Activated CD8-positive, alpha-beta memory T cell treated with anti-CD3 and anti-CD28 coated beads for 36 hours (primary cell): ENCODE data around the gene HIBADH. TPM values are rescaled to one million over a fixed set of nuclear protein-coding genes. Genes with fewer than 3 reads are reported as not detected.
"Not testable (repeated sequence)": the region's sequence is repeated elsewhere in the genome, so short reads cannot be mapped to it uniquely, and the experiment has no call there.

Experiments used
- CTCF ChIA-PET: fragments of 350-600 bp; sonication (Branson Sonifier 250); formaldehyde crosslinking; loops from one replicate; lab custom pipeline; 2021; ENCODE audit warnings: antibody characterized with exemption; lab: Charles Lee
- POLR2A ChIA-PET: fragments of 350-600 bp; sonication (Branson Sonifier 250); formaldehyde crosslinking; loops from one replicate; lab custom pipeline; 2021; ENCODE audit warnings: antibody characterized with exemption; lab: Charles Lee
- total RNA-seq, 2 experiments: library from RNA; stranded (reverse); gene quantifications; one replicate each; pipeline ENCODE4 v1.2.3, GENCODE V29; 2021

HIBADH gene
- total RNA-seq, 2 experiments from 2014 or later, result 20.0 to 22.0 TPM

DNA sequence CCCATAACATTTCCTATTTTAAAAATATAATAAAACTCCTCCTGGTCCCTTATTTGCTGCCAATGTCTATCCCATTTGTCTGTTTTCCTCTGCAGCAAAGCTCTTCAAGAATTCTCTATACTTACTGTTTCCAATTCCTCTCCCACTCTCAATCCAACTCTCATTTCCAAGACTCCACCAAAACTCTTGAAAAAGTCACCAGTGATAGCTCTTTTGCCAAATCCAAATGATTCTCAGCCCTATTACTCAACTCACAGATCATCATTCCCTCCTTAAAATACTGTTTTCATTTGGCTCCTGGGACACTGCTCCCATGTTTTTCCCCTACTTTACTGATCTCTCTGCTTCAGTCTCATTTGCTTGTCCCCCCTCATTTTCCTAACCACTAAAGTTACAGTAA is 139.4 kb downstream of the HIBADH start:
- ChIA-PET POLR2A (no interaction called here), CTCF (no interaction called here)

DNA sequence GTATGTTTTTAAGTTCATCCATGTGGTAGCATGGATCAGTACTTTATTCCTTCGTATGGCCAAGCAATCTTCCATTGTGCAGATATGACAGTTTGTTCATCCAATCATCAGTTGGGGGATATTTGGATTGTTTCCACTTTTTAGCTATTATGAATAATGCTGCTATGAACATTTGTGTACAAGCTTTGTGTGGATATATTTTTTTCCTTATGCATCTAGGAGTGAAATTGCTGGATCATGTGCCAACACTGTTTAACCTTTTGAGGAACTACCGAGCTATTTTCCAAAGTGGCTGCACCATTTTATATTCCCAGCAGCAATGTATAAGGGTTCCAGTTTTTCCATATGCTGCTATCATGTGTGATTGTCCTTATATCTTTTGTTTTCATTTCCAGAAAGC is 140.1 kb downstream of the HIBADH start:
- ChIA-PET POLR2A (no interaction called here), CTCF (no interaction called here)

DNA sequence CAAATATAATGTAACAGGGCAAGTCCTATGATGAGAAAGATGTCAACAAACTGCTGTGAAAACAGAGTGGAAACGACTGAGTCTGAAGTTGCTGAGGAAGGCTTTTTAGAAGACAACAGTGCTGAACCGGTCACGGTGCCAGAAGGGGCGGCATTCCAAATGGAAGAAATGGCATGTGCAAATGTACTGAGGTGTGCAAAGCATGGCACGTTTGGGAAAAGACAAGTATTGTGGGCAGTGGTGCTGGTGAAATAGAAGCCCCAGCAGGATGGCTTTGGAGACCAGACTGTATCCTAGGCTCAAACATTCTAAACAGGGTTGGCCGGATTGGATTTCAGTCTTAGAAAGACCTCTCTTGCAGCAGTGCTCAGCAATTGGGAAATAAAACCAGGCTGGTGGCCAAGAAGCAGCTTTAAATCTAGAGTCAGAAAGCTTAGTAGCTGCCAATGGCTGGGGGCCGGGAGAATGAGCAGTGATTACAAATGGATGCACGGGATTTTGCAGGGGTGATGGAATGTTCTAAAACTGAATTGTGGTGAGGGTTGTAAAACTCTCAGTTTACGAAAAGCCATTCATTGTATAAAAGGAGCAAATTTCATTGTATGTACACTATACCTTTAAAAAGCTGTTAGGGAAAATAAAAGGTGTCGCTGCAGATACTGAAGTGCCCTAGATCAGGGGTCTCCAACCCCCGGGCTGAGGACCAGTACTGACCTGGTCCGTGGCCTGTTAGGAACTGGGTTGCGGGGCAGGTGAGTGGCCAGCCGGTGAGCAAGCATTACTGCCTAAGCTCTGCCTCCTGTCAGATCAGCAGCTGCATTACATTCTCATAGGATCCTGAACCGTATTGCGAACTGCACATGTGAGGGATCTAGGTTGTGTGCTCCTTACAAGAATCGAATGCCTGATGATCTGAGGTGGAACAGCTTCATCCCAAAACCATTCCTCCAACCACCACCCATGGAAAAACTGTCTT is 141.6 kb downstream of the HIBADH start:
- POLR2A ChIA-PET, result no interaction called here
- CTCF ChIA-PET, result interaction anchor here (1.6 kb wide), 1 partner anchor 40 kb away, joined by 4 read pairs; no protein-coding TSS in a partner anchor

DNA sequence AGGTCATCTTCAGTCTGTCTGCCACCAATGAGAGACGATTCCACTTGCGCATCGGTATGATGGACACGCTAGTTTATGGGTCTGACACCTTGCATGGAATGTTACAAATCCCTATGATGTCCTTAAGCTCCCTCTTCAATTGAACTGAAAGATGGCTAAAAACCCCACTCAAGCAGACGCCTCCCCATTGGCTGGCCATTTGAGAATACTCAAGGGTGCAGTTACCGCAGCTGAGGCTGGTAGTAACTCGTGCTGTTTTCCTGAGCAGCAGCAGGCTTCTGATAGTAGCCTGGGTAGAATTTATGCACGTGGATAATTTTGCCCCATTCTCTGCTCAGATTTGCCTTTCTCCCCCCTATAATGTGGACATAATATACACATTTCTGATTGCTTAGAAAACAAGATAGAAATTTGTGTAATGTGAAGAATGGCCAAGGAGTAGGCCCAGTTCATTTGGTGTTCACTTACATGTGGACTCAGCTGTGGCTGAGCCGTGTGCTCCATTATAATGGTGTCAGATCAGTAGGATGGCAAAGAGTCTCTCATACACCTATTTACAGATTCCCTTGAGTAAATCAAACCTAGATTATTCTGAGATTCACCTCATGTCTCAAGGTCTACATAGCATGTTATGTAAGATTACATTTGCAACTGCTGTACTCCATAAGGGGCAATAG is 142.8 kb downstream of the HIBADH start:
- ChIA-PET POLR2A (no interaction called here), CTCF (interaction anchor here (1.6 kb wide), 1 partner anchor 39 kb away, joined by 4 read pairs; no protein-coding TSS in a partner anchor)

DNA sequence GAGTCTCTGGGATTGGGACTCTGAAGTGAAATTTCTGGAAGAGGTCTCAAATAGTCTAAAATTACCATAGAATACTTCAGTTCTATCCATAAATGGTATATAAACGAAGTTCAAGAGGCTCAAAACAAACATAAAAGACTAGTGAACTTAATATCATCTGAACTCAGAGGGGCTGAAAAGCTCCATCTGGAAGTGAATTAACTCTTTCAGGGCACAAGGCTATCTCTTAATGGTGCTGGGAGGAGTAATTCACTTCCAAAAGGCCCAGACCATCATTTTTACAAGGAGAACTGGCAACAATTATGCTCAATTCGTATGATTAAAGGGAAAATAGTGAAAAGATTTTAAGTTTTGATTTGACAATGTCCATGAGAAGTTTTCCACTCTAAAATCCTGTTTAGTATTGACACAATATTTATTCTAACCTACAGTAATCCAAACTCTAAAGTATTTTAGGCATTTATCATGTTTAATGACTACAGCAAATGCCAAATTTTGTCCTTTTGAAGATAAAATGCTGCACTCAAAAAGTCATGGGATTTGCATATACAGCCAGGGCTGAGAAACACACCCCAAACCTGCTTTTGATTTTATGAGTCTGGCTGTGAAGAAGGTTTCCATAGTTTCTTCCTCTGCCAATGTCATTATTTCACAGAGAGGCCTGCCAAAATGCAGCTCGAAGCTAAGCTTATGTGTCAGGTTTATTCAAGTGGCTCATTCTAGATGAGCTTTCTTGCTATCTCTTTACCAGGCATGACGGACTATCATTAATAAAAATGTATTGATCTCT is 143.9 kb downstream of the HIBADH start:
- POLR2A ChIA-PET, result interaction anchor here (0.7 kb wide), 1 partner anchor 226 kb away, joined by 3 read pairs; no protein-coding TSS in a partner anchor
- CTCF ChIA-PET, result no interaction called here

DNA sequence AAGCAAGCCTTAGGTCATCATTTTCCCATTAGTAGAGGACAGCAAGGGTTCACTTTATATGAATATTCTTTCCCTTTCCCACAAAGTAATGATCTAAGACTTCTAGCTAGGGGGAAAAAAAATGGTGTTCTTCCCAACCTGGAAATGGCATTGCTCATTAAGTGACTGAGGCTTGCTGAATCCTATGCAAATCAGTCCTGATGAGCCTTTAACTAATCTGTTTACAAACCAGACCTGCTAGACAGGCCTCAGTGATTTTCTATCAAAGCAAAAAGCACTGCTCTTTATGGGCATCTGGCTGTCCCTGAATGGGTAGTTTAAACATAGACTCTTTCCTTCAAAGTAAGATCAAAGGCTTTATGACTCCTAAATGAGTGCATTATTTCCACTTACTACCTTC is 146.3 kb downstream of the HIBADH start:
- POLR2A ChIA-PET, result no interaction called here

DNA sequence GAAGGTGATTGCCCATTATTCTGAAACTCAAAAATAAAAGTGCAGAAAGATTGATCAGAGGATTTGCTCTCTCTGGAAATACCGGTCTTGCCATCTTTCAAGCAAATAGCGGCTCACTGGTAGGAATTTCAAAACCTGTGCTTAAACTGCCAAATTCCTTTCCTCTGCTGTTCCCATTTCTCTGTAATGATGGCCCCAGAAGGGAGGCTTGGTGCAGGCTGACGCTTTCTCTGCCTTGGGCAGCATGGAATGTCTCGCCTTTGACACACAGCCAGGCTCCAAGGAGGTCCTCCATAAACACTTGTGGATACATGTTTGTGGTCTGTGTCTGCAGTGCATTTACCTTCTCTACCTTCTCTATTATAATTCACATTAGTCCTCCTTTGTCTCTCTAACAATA is 146.8 kb downstream of the HIBADH start:
- POLR2A ChIA-PET, result no interaction called here
- CTCF ChIA-PET, result no interaction called here

More for the DNA sequence above, 146.3 kb downstream of the HIBADH start:
- CTCF ChIA-PET, result no interaction called here

DNA sequence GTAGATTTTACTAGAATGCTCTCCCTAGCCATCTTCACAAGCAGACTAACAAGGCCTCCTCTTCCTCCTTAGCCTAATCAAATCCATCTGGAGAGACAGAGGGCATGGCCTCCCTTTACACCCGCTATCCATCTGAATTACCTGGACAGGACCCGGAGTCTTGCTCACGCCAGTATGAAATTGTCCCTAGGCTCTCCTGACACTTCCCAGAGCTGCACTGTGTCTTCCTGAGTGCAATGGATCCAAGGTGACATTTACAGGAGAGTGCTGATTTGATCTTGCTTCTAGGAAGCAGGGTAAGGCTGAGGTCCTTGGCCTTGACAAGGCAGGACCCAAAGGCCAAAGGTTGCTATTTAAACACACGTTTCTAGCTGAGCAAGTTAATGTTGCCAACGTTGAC is 147.8 kb downstream of the HIBADH start:
- ChIA-PET POLR2A (no interaction called here), CTCF (interaction anchor here (0.7 kb wide), 1 partner anchor 133 kb away, joined by 3 read pairs; no protein-coding TSS in a partner anchor)

DNA sequence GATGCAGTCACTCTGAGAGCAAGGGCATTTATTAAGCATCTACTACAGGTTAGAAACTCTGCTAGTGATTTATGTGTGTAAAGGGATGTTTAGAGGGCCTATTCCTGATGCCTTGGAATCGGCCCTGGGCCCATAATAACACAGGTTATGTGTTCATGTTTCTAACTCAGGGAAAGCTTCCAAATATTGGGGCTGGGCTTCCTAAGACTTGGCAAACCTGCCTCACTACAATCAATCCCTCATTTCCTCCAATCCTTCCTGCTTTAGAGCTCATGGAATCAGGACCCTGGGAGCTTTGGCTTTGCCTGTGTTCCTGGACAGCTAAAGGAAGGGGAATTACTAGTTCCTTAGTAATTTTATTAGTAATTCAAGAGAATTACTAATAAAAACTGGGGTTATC is 148.8 kb downstream of the HIBADH start:
- ChIA-PET POLR2A (no interaction called here), CTCF (no interaction called here)

DNA sequence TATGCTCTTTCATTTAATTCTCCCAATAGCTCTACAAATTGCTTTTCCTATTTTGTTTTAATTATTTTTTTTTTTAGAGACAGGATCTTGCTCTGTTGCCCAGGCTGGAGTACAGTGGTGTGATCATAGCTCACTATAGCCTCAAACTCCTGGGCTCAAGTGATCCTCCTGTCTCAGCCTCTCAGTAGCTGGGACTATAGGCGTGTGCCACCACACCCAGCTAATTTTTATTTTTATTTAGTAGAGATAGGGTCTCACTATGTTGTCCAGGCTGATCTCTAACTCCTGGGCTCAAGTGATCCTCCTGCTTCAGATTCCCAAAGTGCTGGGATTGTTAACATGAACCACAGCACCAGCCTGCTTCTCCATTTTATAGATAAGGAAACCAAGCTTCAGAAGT is 151.3 kb downstream of the HIBADH start:
- CTCF ChIA-PET, POLR2A ChIA-PET: not testable (repeated sequence)

DNA sequence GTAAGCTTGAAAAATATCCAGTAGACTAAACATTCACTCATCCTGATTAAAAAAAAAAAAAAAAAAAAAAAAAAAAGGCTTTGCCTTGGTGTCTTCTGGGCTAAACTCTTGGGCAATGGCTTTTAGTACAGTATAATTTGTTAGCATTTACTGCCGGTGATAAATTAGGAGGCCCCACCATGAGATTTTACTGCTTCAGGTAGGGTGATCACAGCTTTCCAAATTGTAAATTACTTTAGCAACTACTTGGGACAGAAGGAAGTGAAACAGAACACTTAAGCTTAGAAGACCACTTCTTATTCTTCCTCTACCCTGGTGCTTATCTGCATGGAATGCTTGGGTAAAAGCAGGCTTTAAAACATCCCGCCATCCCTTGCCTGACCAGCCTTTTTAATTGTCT is 152.1 kb downstream of the HIBADH start:
- ChIA-PET CTCF (no interaction called here), POLR2A (no interaction called here)

DNA sequence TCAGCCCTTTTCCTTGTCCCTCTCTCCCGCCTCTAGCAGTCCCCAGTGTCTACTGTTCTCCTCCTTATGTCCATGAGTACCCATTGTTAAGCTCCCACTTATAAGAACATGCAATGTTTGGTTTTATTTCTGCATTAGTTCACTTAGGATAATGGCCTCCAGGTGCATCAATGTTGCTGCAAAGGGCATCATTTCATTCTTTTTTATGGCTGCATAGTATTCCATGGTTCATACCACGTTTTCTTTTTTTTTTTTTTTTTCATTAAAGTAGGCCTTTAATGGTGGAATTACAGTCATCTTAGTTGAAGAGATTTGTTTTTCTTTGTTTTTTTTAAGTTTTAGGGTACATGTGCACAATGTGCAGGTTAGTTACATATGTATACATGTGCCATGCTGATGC is 160.8 kb downstream of the HIBADH start:
- CTCF ChIA-PET, POLR2A ChIA-PET: not testable (repeated sequence)

DNA sequence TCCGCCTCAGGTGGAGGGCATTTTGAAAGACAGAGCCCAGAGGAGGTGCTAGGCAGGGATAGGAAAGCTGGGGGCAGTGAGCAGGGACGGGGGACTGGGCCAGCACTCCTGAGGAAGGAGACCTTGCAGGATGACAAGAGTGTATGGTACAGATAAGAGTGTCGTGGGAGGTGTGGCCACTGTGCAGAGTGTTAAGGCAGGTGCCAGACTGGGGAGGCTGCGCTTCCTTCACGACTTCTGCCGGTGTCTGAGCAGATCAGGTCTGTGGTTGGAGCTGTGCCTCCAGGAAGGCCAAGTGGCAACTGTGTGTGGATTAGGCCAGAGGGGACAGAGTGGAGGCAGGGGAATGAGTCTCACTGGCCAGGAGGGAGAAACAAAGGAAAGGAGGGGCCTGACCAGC is 161.7 kb downstream of the HIBADH start:
- ChIA-PET POLR2A (no interaction called here), CTCF (no interaction called here)

DNA sequence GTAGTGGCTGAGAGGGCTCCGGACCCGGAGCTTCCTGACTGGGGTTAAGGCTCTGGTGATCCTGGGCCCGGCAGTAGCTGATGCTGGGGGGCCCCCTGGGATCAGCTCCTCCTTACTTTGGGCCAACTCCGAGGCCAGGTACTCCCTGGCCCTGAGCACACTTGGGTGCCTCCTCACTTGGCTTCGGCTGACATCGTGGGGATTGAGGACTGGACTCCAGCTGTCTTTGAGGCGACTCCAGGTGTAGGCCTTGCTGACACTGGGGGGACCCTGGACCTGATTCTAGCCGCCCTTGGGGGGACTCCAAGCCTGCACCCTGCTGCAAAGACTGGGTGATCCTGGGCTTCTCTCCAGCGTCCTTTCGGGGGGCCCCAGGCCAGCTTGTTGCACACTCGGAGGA is 170.5 kb downstream of the HIBADH start:
- ChIA-PET CTCF (interaction anchor here (0.5 kb wide), 1 partner anchor 552 kb away, joined by 4 read pairs; no protein-coding TSS in a partner anchor), POLR2A (no interaction called here)

DNA sequence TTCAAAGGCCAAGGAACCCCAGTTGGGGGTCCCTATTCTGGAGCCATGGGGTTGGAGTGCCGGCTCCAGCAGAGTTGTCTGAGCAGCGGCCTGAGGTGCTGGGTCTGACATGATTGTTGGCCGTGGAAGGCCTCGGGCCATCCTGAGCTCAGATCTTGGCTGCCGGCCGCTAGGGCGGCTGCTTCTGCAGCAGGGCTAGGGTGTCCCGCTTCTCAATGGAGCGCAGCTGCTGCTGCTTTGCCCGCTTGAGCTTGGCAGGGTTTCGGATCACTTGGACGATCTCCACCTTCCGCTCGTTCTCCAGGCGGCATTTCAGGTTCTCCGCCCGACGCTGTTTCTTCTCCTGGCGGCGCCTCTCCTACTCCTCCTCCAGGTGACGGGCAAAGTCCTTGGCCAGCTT is 171.1 kb downstream of the HIBADH start:
- ChIA-PET POLR2A (no interaction called here), CTCF (no interaction called here)

DNA sequence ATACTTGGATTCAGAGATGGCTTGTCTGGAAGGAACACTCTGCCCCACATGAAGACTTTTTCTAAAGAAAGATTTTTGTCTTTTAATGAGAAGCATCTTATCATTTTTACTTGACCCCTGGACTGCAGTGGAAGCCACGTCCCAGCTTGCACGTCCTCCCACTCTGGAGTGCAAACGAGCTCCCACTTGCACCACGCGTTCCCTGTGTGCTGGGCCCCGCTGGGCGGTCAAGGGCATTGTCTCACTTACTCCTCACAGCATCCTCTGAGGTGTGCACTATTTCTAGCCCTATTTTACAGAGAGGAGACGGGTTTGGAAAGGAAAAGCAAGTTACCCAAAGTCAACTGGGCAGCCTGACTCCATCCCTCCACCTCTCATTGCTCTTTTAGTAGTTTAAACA is 175.2 kb downstream of the HIBADH start:
- ChIA-PET POLR2A (no interaction called here), CTCF (no interaction called here)

DNA sequence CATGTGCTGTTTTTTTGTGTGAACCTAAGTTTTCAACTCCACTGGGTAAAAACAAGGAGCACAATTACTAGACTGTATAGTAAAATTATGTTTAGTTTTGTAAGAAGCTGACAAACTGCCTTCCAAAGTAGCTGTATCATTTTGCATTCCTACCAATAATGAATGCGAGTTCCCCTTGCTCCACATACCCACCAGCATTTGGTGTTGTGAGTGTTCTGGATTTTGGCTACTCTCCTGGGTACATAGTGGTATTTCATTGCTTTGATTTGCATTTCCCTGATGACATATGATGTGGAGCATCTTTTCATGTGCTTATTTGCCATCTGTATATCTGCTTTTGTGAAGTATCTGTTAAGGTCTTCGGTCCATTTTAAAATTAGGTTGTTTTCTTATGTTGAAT is 178.2 kb downstream of the HIBADH start:
- POLR2A ChIA-PET, result no interaction called here
- CTCF ChIA-PET, result no interaction called here

DNA sequence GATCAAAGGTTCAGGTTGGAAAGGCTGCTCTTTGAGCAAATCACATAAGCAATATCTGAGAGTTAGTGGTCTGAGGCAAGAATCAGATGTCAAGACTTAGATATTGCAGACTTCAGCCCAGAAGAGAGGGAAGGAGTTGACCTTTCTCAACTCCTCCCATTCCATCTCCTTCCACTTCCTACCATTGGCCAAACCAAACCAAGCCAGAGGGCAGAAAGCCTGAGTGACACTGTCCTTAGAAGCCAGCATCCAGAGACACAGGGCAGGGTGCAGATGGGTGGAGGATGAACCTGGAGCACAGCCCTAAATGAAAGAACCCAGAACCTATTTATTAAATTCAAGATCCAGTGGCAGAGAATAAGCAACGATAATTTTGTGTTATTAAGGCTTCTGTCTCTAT is 180.5 kb downstream of the HIBADH start:
- POLR2A ChIA-PET, result no interaction called here
- CTCF ChIA-PET, result no interaction called here

DNA sequence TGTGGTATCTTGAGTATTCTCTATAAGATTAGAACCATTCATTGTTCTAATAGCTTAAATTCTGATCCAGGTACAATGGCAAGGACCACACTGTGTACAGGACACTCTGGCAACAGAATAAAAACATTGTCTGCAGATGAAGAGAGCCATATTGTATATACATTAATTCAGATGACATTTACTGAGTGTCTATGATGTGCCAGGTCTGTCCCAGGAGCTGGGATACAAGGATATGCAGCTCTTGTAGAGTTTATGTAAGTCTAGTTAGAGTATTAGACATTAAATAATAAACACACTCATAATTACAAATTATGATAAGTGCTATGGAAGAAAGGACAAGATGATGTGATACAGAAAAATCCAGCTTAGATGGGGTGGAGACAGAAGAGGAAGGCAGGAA is 184.1 kb downstream of the HIBADH start:
- ChIA-PET POLR2A (interaction anchor here (0.5 kb wide), 1 partner anchor 619 kb away, joined by 4 read pairs; no protein-coding TSS in a partner anchor), CTCF (no interaction called here)

DNA sequence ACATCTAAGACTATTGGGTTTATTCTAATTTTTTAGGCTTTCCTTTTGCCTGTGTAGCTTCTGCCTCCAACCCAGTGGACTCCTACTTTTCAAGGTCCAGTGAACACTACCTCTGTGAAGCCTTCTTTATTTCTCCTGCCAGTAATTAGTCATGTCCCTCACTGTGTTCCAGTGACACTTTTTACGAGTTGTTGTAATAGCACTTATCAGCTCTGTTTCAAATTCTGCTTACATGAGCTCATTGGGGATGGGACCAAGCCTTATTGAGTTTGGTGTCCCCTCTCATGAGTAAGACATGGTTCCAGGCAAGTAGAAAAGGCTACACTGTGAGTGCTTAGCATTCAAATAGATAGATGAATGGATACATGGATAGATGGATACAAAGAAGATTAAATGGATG is 184.6 kb downstream of the HIBADH start:
- ChIA-PET POLR2A (no interaction called here), CTCF (no interaction called here)
